ENCODE measurements around the gene ZNF264.
"Not testable (repeated sequence)": the region's sequence is repeated elsewhere in the genome, so short reads cannot be mapped to it uniquely, and the experiment has no call there.

The ZNF264 gene

DNA sequence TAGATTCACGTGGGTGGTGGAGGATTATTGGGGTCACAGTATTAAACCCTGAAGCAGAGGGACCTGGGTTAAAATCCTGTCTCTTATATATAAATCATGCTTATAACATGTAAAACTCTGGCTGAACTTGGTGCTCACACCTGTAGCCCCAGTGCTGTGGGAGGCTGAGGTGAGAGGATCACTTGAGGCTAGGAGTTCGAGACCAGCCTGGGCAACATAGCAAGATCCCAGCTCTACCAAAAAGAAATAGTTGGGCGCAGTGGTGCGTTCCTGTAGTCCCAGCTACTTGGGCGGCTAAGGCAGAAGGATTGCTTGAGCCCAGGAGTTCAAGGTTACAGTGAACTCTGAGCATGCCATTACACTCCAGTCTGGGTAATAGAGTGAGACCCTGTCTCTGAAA, 51.5 kb downstream of the ZNF264 start:
- H3K36me3 ChIP-seq (ENCODE audit: control insufficient read depth in 4 of 4, insufficient read depth in 4 of 4, low read length in 3 of 4) = peaks cover 5 to 37% (median 25%) of the 10 kb centered on the region in 4 experiments
- ChIA-PET POLR2A (interaction anchor here (0.6 kb wide), 1 partner anchor 19 kb away, joined by 3 read pairs; no protein-coding TSS in a partner anchor), CTCF (no interaction called here)
- H3K9me3 ChIP-seq (ENCODE audit: control extremely low read depth in 1 of 5, control insufficient read depth in 4 of 5, insufficient read depth in 2 of 5, low read depth in 1 of 5, low read length in 4 of 5) = no peaks in the 10 kb centered on the region
- H3K27me3 ChIP-seq (replicated peaks in 2 of 5; ENCODE audit: control insufficient read depth in 4 of 5, insufficient read depth in 5 of 5, low read length in 4 of 5) = no peaks in the 10 kb centered on the region
- no peak overlapping the region for H3K4me3 ChIP-seq (ENCODE audit: control insufficient read depth in 1 of 7, extremely low read depth in 1 of 7, insufficient read depth in 4 of 7, low read depth in 2 of 7, low read length in 6 of 7)
- peaks cover 9 to 23% (median 15%) of the 10 kb centered on the region in 4 experiments for H3K4me1 ChIP-seq (ENCODE audit: control extremely low read depth in 1 of 4, control insufficient read depth in 4 of 4, insufficient read depth in 4 of 4, low read length in 3 of 4)
- no peak overlapping the region for H3K27ac ChIP-seq (ENCODE audit: insufficient read depth in 1 of 2, low read depth in 1 of 2, low read length in 2 of 2, poor library complexity in 1 of 2, severe bottlenecking in 2 of 2)
- 98% methylated on average over 4 of the region's 5 CpGs for WGBS (ENCODE audit: insufficient coverage)
- DNase-seq = no peak

DNA sequence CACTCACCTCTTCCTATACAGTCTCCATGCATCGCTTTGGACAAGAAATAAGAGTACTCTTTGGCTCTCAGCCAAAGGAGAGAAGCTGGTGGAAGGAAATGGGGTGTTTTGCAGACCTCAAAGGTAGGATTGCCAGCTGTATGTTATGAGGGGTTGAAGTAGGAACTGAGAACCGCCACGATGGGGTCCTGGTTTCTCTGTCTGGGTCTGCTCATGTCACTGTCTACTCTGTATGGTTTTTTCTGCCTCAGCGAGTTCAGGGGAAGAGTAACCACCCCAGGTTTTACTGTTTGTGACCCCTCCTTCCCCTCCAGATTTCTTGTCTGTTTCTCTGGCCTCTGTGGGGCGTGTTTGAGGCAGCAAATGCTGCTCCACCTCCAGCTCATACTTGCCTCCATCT, 53.2 kb downstream of the ZNF264 start:
- CTCF ChIA-PET = no interaction called here
- WGBS (ENCODE audit: insufficient coverage) = 71% methylated on average over 4 of the region's 5 CpGs
- no peaks in the 10 kb centered on the region for H3K27me3 ChIP-seq (replicated peaks in 2 of 5; ENCODE audit: control insufficient read depth in 4 of 5, insufficient read depth in 5 of 5, low read length in 4 of 5)
- no peak for DNase-seq
- H3K4me1 ChIP-seq (ENCODE audit: control extremely low read depth in 1 of 4, control insufficient read depth in 4 of 4, insufficient read depth in 4 of 4, low read length in 3 of 4) = peaks cover 9 to 23% (median 15%) of the 10 kb centered on the region in 4 experiments
- H3K9me3 ChIP-seq (ENCODE audit: control extremely low read depth in 1 of 5, control insufficient read depth in 4 of 5, insufficient read depth in 2 of 5, low read depth in 1 of 5, low read length in 4 of 5) = peaks cover 0 to 3% (median 0%) of the 10 kb centered on the region in 5 experiments
- peaks cover 9 to 49% (median 39%) of the 10 kb centered on the region in 4 experiments for H3K36me3 ChIP-seq (ENCODE audit: control insufficient read depth in 4 of 4, insufficient read depth in 4 of 4, low read length in 3 of 4)
- POLR2A ChIA-PET = no interaction called here
- H3K4me3 ChIP-seq (ENCODE audit: control insufficient read depth in 1 of 7, extremely low read depth in 1 of 7, insufficient read depth in 4 of 7, low read depth in 2 of 7, low read length in 6 of 7) = no peak overlapping the region
- no peak overlapping the region for H3K27ac ChIP-seq (ENCODE audit: insufficient read depth in 1 of 2, low read depth in 1 of 2, low read length in 2 of 2, poor library complexity in 1 of 2, severe bottlenecking in 2 of 2)

DNA sequence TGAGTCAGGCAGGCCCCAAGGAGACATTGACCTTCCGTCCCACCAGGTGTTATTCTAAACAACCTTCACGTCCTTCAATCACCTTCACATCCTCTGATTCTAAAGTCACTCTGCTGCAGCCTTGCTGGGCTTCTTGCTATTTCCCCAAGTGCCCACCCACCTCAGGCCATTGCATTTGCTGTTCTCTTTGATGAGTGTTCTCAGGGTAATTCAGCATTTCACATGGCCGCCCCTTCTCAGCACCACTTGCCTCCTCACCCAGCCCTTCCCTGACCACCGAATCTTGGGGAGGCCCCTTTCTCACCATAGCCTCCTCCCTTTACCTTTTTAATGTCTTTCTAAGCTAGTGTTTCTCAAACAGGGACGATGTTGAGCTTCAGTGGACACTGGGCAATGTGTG, 53.8 kb downstream of the ZNF264 start:
- ChIA-PET CTCF (no interaction called here), POLR2A (no interaction called here)
- Histone ChIP-seq H3K27me3 (replicated peaks in 2 of 5; ENCODE audit: control insufficient read depth in 4 of 5, insufficient read depth in 5 of 5, low read length in 4 of 5) (no peaks in the 10 kb centered on the region), H3K27ac (ENCODE audit: insufficient read depth in 1 of 2, low read depth in 1 of 2, low read length in 2 of 2, poor library complexity in 1 of 2, severe bottlenecking in 2 of 2) (no peak overlapping the region), H3K36me3 (ENCODE audit: control insufficient read depth in 4 of 4, insufficient read depth in 4 of 4, low read length in 3 of 4) (peaks cover 9 to 51% (median 41%) of the 10 kb centered on the region in 4 experiments), H3K9me3 (ENCODE audit: control extremely low read depth in 1 of 5, control insufficient read depth in 4 of 5, insufficient read depth in 2 of 5, low read depth in 1 of 5, low read length in 4 of 5) (peaks cover 0 to 6% (median 0%) of the 10 kb centered on the region in 5 experiments), H3K4me1 (ENCODE audit: control extremely low read depth in 1 of 4, control insufficient read depth in 4 of 4, insufficient read depth in 4 of 4, low read length in 3 of 4) (peaks cover 9 to 18% (median 14%) of the 10 kb centered on the region in 4 experiments), H3K4me3 (ENCODE audit: control insufficient read depth in 1 of 7, extremely low read depth in 1 of 7, insufficient read depth in 4 of 7, low read depth in 2 of 7, low read length in 6 of 7) (no peak overlapping the region)
- no peak for DNase-seq
- WGBS (ENCODE audit: insufficient coverage) = 94% methylated on average over 2 of the region's 5 CpGs

DNA sequence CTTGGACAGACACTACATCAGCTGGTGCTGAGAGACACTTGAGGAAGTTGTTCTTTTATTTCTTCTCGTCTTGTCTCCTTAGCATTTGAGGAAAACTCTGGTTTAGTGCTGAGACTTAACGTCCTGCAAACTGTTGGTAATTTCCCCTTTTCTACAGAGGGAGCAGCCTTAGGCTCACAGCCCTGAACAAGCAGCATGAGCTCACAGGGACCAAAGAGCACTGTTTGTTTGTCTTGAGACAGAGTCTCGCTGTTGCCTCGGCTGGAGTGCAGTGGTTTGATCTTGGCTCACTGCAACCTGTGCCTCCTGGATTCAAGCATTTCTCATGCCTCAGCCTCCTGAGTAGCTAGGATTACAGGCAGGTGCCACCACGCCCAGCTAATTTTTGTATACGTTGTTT, 54.7 kb downstream of the ZNF264 start:
- no peak overlapping the region for H3K27ac ChIP-seq (ENCODE audit: insufficient read depth in 1 of 2, low read depth in 1 of 2, low read length in 2 of 2, poor library complexity in 1 of 2, severe bottlenecking in 2 of 2)
- peaks cover 9 to 15% (median 12%) of the 10 kb centered on the region in 4 experiments for H3K4me1 ChIP-seq (ENCODE audit: control extremely low read depth in 1 of 4, control insufficient read depth in 4 of 4, insufficient read depth in 4 of 4, low read length in 3 of 4)
- no peak overlapping the region for H3K4me3 ChIP-seq (ENCODE audit: control insufficient read depth in 1 of 7, extremely low read depth in 1 of 7, insufficient read depth in 4 of 7, low read depth in 2 of 7, low read length in 6 of 7)
- no peaks in the 10 kb centered on the region for H3K27me3 ChIP-seq (replicated peaks in 2 of 5; ENCODE audit: control insufficient read depth in 4 of 5, insufficient read depth in 5 of 5, low read length in 4 of 5)
- POLR2A ChIA-PET = interaction anchor here (0.5 to 0.7 kb wide), 2 partner anchors 22 to 27 kb away, joined by 6 to 7 read pairs; no protein-coding TSS in a partner anchor
- WGBS (ENCODE audit: insufficient coverage) = 94% methylated on average over 4 of the region's 6 CpGs
- peaks cover 0 to 9% (median 0%) of the 10 kb centered on the region in 5 experiments for H3K9me3 ChIP-seq (ENCODE audit: control extremely low read depth in 1 of 5, control insufficient read depth in 4 of 5, insufficient read depth in 2 of 5, low read depth in 1 of 5, low read length in 4 of 5)
- H3K36me3 ChIP-seq (ENCODE audit: control insufficient read depth in 4 of 4, insufficient read depth in 4 of 4, low read length in 3 of 4) = peaks cover 12 to 56% (median 47%) of the 10 kb centered on the region in 4 experiments
- no peak for DNase-seq
- CTCF ChIA-PET = no interaction called here

DNA sequence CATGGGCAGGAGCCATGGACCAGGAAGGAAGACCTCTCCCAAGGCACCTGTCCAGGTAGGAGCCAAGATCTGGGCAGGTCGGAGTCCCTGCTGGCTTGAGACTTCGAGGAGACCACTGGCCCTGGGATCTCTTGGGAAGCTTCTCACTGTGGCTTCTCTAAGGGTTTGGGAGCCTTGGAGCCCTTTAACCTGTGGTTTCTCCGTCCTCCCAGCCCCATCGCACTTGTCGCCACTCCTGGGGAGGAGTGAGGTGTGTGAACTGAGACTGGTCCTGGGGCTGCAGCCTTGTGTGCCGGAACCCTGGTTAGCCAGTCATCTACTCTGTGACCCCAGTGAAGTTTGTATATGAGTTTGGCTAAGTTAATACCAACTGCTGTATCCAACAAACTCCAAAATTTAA, 57.3 kb downstream of the ZNF264 start:
- no peaks in the 10 kb centered on the region for H3K27me3 ChIP-seq (replicated peaks in 2 of 5; ENCODE audit: control insufficient read depth in 4 of 5, insufficient read depth in 5 of 5, low read length in 4 of 5)
- DNase-seq = no peak
- H3K4me3 ChIP-seq (ENCODE audit: control insufficient read depth in 1 of 7, extremely low read depth in 1 of 7, insufficient read depth in 4 of 7, low read depth in 2 of 7, low read length in 6 of 7) = no peak overlapping the region
- WGBS (ENCODE audit: insufficient coverage) = 42% methylated on average over 2 of the region's 6 CpGs
- ChIA-PET POLR2A (no interaction called here), CTCF (interaction anchor here (0.7 kb wide), 1 partner anchor 10 kb away, joined by 3 read pairs; no protein-coding TSS in a partner anchor)
- H3K27ac ChIP-seq (ENCODE audit: insufficient read depth in 1 of 2, low read depth in 1 of 2, low read length in 2 of 2, poor library complexity in 1 of 2, severe bottlenecking in 2 of 2) = no peak overlapping the region
- no peaks in the 10 kb centered on the region for H3K4me1 ChIP-seq (ENCODE audit: control extremely low read depth in 1 of 4, control insufficient read depth in 4 of 4, insufficient read depth in 4 of 4, low read length in 3 of 4)
- H3K9me3 ChIP-seq (ENCODE audit: control extremely low read depth in 1 of 5, control insufficient read depth in 4 of 5, insufficient read depth in 2 of 5, low read depth in 1 of 5, low read length in 4 of 5) = peaks cover 0 to 22% (median 0%) of the 10 kb centered on the region in 5 experiments
- peaks cover 24 to 78% (median 64%) of the 10 kb centered on the region in 4 experiments for H3K36me3 ChIP-seq (ENCODE audit: control insufficient read depth in 4 of 4, insufficient read depth in 4 of 4, low read length in 3 of 4)

DNA sequence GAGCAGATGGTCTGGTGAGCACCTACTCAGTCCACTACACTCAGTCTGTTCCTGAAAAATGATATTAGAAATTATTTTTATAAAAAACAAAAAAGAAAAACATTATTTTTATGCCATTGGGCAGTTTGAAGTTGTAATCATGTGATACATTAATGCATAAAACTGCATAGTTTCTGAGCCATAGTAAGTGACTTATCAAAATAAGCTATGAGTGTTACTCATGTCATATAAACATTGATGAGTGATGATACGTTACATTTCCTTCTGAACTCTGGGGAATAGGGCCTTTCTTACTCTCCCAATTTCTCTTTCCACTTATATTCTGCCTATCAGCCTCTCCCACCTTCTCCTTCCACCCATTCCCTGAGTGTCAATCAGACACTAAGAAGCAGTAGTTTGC, 58.0 kb downstream of the ZNF264 start:
- H3K36me3 ChIP-seq (ENCODE audit: control insufficient read depth in 4 of 4, insufficient read depth in 4 of 4, low read length in 3 of 4) = peaks cover 24 to 80% (median 68%) of the 10 kb centered on the region in 4 experiments
- H3K4me1 ChIP-seq (ENCODE audit: control extremely low read depth in 1 of 4, control insufficient read depth in 4 of 4, insufficient read depth in 4 of 4, low read length in 3 of 4) = no peaks in the 10 kb centered on the region
- H3K27me3 ChIP-seq (replicated peaks in 2 of 5; ENCODE audit: control insufficient read depth in 4 of 5, insufficient read depth in 5 of 5, low read length in 4 of 5) = no peaks in the 10 kb centered on the region
- ChIA-PET CTCF (no interaction called here), POLR2A (no interaction called here)
- no CpG with 5 or more reads among the region's 1 CpG for WGBS (ENCODE audit: insufficient coverage)
- no peak overlapping the region for H3K27ac ChIP-seq (ENCODE audit: insufficient read depth in 1 of 2, low read depth in 1 of 2, low read length in 2 of 2, poor library complexity in 1 of 2, severe bottlenecking in 2 of 2)
- H3K4me3 ChIP-seq (ENCODE audit: control insufficient read depth in 1 of 7, extremely low read depth in 1 of 7, insufficient read depth in 4 of 7, low read depth in 2 of 7, low read length in 6 of 7) = no peak overlapping the region
- peaks cover 0 to 28% (median 3%) of the 10 kb centered on the region in 5 experiments for H3K9me3 ChIP-seq (ENCODE audit: control extremely low read depth in 1 of 5, control insufficient read depth in 4 of 5, insufficient read depth in 2 of 5, low read depth in 1 of 5, low read length in 4 of 5)
- DNase-seq = no peak

DNA sequence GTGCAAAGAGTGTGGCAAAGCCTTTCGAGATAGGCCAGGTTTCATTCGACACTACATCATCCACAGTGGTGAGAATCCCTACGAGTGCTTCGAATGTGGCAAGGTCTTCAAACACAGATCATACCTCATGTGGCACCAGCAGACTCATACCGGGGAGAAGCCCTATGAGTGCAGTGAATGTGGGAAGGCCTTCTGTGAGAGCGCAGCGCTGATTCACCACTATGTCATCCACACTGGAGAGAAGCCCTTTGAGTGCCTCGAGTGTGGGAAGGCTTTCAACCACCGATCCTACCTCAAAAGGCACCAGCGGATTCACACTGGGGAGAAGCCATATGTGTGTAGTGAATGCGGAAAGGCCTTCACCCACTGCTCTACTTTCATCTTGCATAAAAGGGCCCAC, 62.5 kb downstream of the ZNF264 start:
- H3K27me3 ChIP-seq (replicated peaks in 2 of 5; ENCODE audit: control insufficient read depth in 4 of 5, insufficient read depth in 5 of 5, low read length in 4 of 5); POLR2A ChIA-PET; CTCF ChIA-PET; H3K27ac ChIP-seq (ENCODE audit: insufficient read depth in 1 of 2, low read depth in 1 of 2, low read length in 2 of 2, poor library complexity in 1 of 2, severe bottlenecking in 2 of 2); DNase-seq; H3K4me3 ChIP-seq (ENCODE audit: control insufficient read depth in 1 of 7, extremely low read depth in 1 of 7, insufficient read depth in 4 of 7, low read depth in 2 of 7, low read length in 6 of 7); H3K4me1 ChIP-seq (ENCODE audit: control extremely low read depth in 1 of 4, control insufficient read depth in 4 of 4, insufficient read depth in 4 of 4, low read length in 3 of 4): not testable (repeated sequence)
- H3K36me3 ChIP-seq (ENCODE audit: control insufficient read depth in 4 of 4, insufficient read depth in 4 of 4, low read length in 3 of 4) = peaks cover 21 to 54% (median 44%) of the 10 kb centered on the region in 4 experiments
- WGBS (ENCODE audit: insufficient coverage) = 100% methylated on average over 3 of the region's 11 CpGs
- H3K9me3 ChIP-seq (ENCODE audit: control extremely low read depth in 1 of 5, control insufficient read depth in 4 of 5, insufficient read depth in 2 of 5, low read depth in 1 of 5, low read length in 4 of 5) = peaks cover 0 to 30% (median 3%) of the 10 kb centered on the region in 5 experiments
